ENCODE measurements around the gene EPRS1. TPM values are rescaled to one million over a fixed set of nuclear protein-coding genes. Genes with fewer than 3 reads are reported as not detected.

The EPRS1 gene
- total RNA-seq, 1 experiment from 2014 or later = 121 TPM

GRCh38 chr1:220093361-220094015, 47.2 kb upstream of the EPRS1 start:
- no peak overlapping the region for H3K23ac ChIP-seq (ENCODE audit: insufficient read length, low read depth, low read length)
- no peak overlapping the region for H2BK5ac ChIP-seq (ENCODE audit: insufficient read length, low read length)
- no peaks in the 10 kb centered on the region for H3K79me2 ChIP-seq (ENCODE audit: insufficient read depth, low read length)
- no peaks in the 10 kb centered on the region for H4K20me1 ChIP-seq (ENCODE audit: control insufficient read depth, insufficient read depth, insufficient read length)
- Mint-ChIP-seq H3K9me3 (no peaks in the 10 kb centered on the region; a peak in 1 of 5 replicates), H3K4me1 (peaks cover 8 to 18% of the 10 kb centered on the region in 2 experiments), H3K27me3 (ENCODE audit: low read depth) (no peaks in the 10 kb centered on the region), H3K36me3 (ENCODE audit: insufficient read depth in 1 of 3, low read depth in 3 of 3) (peaks cover 16 to 30% (median 23%) of the 10 kb centered on the region in 3 experiments; a peak in 6 of 7 replicates), H3K27ac (no peak overlapping the region), H3K4me3 (no peak overlapping the region)
- H3K18ac ChIP-seq (ENCODE audit: insufficient read length, low read depth, low read length) = no peak overlapping the region
- DNase-seq = no peak
- no peak overlapping the region for H4K91ac ChIP-seq (ENCODE audit: insufficient read length, low read depth, low read length)
- no peak overlapping the region for H3K27ac ChIP-seq (ENCODE audit: insufficient read length, low read depth, low read length)
- H2BK120ac ChIP-seq (ENCODE audit: low read depth, low read length, poor library complexity, severe bottlenecking) = no peak overlapping the region
- H4K8ac ChIP-seq (replicated peaks; ENCODE audit: insufficient read length, low read depth, low read length) = no peak overlapping the region
- H3K27me3 ChIP-seq (ENCODE audit: insufficient read depth, low read length) = no peaks in the 10 kb centered on the region
- H4K5ac ChIP-seq (ENCODE audit: insufficient read length, low read depth, low read length) = no peak overlapping the region
- no peak overlapping the region for H3K9ac ChIP-seq (ENCODE audit: extremely low read depth, insufficient read length, low read length)
- no peaks in the 10 kb centered on the region for H3K9me3 ChIP-seq (ENCODE audit: control insufficient read depth, low read depth, low read length)
- TF ChIP-seq CTCF (conservative IDR thresholded peaks at IDR 0.05) = no peak
- H2BK15ac ChIP-seq (ENCODE audit: low read depth, low read length) = no peak overlapping the region
- no peak overlapping the region for H2BK20ac ChIP-seq (ENCODE audit: low read depth, low read length, poor library complexity, severe bottlenecking)
- no peak overlapping the region for H3K4me2 ChIP-seq (ENCODE audit: insufficient read depth, insufficient read length, low read length)
- H2BK12ac ChIP-seq (ENCODE audit: insufficient read length, low read depth, low read length) = no peak overlapping the region
- no peak overlapping the region for H3K4ac ChIP-seq (ENCODE audit: low read depth, low read length)
- H3K56ac ChIP-seq (ENCODE audit: insufficient read length, low read depth, low read length) = no peak overlapping the region
- H2AFZ ChIP-seq (ENCODE audit: low read length) = peak overlapping the region; percentile 87
- WGBS (ENCODE audit: extremely low coverage, insufficient read length, low lambda C conversion rate) = no CpG with 5 or more reads among the region's 12 CpGs
- no peaks in the 10 kb centered on the region for H3K79me1 ChIP-seq (ENCODE audit: insufficient read depth, low read depth, low read length, poor library complexity, severe bottlenecking)
- H3K23me2 ChIP-seq (ENCODE audit: insufficient read length, low read depth, low read length, poor library complexity, severe bottlenecking) = peaks cover 11% of the 10 kb centered on the region
- H2AK5ac ChIP-seq (ENCODE audit: insufficient read length, low read length) = no peak overlapping the region
- no peak overlapping the region for H3T11ph ChIP-seq (ENCODE audit: low read length)
- no peaks in the 10 kb centered on the region for H3K4me1 ChIP-seq (ENCODE audit: insufficient read depth, low read length)
- no peak overlapping the region for H3K14ac ChIP-seq (ENCODE audit: insufficient read depth, low read length)

Data from H9 (cell line).